Dedifferentiated amniotic fluid mesenchymal stem cell (primary cell): ENCODE results near the gene TUBB3.
A peak's percentile ranks its signal among the peaks of the same experiment; 100 is the strongest.
"Not testable (repeated sequence)": the region's sequence is repeated elsewhere in the genome, so short reads cannot be mapped to it uniquely, and the experiment has no call there.

ENCODE experiments used
- DNase-seq: peaks from one replicate; pipeline ENCODE4 v3.0.0-alpha.2; 2016; ENCODE audit errors: extremely low spot score

TUBB3 gene

DNA sequence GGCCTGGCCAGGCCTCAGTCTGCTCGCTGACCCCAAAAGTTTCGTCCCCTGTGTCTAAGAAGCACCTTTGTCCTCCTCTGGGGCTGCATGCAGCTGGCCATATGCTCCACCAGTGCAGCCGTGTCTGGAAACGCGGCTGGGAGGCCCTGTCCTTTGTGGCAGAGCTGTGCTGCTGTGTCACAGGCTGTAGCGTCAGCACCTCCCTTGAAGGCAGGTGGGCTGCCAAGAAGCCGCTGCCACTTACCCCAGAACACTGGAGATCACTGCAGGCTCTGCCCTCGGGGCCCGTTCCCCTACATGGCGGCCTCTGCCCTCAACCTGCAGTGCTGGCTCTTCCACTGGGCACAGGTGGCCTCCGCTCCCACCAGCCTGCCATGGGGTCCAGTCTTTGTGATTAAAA lies 20.2 kb upstream of the TUBB3 start:
- DNase-seq: no peak

DNA sequence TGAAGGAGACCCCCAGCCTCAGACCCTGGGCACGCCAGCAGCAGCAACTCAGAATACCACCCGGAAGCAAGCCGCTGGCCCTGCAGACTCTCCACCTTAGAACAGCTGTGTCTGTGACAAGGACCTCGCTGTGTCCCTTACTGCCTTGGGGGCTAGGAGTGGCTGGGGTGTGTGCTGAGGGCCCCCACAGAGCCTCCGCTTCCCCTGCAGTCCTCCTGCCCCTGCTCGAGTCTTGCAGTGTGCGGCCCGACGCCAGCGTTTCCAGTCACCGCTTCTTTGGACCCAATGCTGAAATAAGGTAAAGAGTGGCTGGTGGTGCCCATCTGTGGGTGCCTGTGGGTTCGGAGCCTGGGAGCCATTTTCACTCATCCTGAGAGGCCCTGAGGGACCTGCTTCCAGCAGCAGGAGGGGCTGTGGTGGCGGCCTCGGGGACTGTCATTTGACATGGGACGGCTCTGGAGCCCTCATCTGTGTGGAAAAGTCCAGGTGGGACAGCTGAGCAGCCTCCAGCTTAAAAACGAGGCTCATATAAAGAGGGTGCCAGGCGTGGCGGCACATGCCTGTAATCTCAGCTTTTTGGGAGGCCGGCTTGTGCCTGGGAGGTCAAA lies 19.1 kb upstream of the TUBB3 start:
- DNase-seq: no peak

DNA sequence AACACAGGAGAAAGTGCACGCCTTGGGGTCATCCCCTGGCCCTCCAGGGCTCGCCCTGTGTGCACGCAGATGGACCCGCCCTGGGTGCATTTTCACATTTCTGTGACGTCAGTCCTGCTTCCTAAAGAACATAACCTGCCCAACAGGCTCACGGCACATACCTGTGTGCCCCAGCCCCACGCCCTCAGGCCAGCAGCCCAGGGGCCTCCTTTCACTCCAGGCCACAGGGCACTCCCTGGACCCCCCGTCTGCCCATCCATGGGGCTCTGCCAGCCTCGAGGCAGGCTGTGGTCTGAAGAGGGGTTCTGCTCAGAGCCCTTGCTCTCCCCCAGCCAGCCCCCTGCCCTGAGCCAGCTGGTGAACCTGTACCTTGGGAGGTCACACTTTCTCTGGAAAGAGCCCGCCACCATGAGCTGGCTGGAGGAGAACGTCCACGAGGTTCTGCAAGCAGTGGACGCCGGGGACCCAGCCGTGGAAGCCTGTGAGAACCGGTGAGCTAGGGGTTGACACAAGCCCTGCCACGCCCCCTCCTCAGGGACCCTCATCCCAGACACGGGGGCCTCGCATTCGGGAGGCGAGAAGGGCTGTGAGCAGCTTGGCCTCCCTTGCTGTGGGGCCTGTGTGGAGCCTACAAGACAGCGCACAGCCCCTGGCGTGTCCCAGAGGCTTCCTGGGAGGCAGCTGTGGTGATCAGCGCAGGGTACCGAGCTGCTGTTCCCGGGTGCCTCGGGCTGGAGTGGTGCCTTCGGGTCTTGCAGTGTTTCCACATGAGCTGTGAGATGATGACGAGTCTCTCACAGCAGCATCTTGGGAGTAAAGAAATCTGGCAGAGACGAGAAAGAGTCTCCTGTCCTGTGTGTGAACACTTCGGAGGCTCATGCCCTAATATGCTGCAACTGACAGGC lies 18.3 kb upstream of the TUBB3 start:
- DNase-seq: no peak

DNA sequence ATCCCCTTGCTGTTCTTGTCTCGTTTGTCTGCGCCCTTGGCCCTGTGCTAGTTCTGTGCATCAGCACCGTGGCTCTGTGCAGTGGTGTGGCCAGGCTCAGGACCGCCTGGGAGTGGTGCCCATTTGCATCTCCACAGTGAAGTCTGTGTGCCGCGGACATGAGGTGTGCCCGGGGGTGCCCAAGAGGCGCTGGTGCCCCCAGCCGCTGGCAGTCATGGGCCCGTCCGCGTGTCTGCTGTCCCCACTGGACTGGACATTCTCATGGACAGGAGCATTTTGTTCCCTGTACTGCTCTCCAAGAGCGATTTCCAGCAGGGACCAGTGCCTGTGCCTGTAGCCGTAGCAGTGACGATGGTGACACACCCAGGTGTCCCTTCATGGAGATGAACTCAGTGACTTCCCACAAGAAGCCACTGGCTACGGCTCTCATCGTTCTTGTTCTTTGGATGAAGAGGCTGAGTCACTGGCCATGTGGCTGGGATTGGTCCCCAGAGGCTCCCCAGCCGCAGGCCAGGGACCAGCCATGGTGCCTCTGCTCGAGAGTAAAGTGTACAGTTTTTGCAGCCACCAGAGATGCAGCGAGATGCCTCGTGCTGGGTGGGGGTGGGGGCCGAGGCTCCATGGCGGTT lies 17.5 kb upstream of the TUBB3 start:
- DNase-seq: no peak

DNA sequence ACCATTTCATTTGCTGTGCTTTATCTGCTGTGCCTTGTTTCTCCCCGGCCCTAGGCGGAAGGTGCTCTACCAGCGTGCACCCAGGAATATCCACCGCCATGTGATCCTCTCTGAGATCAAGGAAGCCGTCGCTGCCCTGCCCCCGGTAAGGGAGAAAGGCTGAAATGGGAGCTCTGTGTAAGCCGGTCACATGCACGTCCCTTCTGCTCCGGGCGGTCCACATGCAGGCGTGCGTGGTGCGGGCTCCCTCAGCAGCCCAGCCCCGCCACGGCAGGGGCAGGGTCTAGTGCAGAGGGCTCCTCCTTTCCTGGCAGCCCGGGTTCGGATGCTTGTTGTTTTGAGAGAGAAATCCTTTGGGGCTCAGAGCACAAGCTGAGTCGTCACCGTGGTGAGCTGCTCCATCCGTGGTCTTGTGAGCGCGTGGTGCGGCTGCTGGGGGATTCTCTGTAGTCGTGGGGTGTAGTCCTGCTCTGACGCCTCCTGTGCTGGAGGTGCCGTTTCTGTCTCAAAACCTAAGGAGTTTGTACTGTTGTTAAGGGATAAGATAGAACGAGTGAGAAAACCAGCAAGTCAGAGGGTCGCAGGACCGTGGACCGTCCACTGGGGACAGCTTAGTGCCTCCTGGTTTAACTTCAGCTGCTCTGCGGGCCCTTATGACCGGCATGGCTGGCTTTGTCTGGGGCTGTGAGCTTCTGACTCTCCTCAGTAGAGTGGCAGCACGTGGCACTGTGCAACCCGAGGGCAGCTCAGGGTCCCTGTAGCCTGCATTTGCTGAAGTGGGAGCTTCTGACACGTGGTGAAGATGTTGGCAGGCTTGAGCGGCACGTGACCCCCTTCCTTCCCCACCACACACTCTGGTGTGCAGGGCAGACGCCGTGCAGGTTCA lies 16.8 kb upstream of the TUBB3 start:
- DNase-seq: no peak

DNA sequence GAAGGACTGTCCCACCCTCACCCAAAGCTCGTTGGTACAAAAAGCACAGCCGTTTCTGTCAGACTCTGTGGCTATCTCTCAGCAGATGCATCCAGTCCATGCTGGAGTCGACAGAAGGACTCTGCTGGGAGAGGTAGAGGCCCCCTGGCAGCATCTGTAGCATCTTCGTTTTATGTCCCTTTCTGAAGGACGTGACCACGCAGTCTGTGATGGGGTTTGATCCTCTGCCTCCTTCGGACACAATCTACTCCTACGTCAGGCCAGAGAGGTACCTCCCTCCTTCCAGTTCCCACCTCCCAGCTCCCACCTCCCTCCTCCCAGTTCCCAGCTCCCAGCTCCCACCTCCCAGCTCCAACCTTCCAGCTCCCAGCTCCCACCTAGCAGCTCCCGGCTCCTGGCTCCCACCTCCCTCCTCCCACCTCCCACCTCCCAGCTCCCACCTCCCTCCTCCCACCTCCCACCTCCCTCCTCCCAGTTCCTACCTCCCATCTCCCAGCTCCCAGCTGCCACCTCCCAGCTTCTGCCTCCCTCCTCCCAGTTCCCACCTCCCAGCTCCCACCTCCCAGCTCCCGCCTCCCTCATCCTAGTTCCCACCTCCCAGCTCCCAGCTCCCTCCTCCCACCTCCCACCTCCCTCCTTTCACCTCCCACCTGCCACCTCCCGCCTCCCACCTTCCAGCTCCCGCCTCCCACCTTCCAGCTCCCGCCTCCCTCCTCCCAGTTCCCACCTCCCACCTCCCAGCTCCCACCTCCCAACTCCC lies 15.9 kb upstream of the TUBB3 start:
- no peak for DNase-seq

DNA sequence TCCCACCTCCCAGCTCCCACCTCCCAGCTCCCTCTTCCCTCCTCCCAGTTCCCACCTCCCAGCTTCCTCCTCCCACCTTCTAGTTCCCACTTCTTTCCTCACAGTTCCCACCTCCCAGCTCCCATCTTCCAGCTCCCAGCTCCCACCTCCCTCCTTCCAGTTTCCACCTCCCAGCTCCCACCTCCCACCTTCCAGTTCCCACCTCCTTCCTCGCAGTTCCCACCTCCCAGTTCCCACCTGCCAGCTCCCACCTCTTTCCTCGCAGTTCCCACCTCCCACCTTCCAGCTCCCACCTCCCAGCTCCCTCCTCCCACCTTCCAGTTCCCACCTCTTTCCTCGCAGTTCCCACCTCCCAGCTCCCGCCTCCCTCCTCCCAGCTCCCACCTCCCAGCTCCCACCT lies 14.9 kb upstream of the TUBB3 start:
- no peak for DNase-seq

DNA sequence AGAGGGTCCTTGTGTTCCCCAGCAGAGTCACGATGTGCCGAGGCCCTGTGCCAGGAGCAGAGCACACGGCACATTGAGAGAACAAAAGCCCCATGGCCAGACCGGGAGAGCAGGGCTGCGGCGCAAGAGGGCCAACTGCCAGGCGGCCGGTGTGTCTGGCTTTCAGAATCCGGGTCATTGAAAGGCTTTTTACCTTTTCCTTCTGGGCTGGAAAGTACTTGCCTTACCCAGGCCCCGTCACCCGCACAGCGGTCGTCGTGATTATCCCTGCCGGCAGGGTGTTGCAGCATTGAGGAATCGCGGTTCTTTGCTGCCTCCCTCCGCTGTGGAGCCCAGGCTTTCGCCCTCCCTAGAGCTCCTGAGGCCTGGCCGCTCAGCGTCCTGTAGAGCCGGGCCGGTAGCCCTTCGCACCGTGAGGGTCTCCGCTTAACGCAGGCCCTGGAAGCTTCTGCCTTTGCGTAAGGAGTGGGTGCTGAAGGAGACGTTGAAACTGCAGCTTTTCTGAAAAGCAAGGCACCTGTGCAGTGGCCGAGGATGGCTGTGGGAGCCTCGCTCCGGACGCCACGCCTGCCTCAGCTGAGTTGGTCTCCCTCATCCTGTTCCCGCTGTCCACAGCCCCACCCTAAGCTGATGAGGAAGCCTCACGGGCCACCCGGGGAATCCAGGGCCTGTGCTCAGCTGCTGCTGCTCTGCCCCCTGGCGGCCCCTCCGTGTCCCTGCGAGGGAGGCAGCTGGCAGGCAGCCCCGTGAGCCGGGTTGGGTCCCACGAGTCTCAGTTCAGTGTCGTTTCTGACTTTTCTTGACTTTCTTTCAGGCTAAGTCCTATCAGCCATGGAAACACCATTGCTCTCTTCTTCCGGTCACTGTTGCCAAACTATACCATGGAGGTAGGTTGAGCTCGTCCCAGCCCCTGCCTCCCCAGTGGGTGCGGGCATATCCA lies 13.1 kb upstream of the TUBB3 start:
- DNase-seq: no peak

DNA sequence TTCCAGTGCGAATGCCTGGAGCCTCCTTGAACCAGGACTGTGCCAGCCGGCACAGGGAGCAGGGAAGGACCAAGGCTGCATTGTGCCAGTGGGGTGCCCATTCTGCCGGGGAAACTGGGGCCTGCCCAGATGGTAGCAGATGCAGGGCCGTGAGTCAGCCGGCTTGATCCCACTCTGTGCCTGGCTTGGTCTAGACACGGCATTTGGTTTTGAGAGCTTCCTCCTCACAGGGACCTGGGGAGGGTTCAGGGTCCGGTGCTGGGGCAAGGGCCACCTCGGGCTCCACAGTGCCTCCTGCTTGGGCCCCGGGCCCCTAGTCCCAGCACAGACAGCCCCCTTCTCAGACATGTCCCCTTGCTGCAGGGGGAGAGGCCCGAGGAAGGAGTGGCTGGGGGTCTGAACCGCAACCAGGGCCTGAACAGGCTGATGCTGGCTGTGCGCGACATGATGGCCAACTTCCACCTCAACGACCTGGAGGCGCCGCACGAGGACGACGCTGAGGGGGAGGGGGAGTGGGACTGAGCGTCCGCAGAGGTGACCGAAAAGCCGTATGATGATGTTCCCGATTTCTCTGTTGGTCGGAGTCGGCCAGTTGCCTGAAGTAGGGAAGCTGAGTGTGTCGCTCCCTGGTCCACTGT lies 12.3 kb upstream of the TUBB3 start:
- DNase-seq: no peak

DNA sequence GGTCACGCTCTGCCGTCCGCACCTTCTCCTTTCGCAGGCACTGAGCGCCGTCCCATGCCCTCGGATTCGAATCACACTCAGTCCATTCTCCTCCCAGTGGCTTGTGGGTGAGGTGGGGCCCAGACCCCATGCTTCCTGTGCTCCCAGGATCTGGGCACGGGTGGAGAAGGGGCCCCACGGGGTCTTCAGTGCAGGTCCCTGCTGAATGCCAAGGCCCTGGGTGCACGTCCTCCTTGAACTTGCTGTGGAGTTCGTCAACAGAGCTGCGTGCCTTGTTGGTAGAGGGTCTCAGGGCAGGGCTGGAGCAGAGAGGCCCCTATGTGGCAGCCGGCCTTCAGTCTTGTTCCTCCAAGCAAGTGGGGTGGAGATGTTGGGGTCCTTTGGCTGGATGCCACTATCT lies 11.8 kb upstream of the TUBB3 start:
- no peak for DNase-seq

DNA sequence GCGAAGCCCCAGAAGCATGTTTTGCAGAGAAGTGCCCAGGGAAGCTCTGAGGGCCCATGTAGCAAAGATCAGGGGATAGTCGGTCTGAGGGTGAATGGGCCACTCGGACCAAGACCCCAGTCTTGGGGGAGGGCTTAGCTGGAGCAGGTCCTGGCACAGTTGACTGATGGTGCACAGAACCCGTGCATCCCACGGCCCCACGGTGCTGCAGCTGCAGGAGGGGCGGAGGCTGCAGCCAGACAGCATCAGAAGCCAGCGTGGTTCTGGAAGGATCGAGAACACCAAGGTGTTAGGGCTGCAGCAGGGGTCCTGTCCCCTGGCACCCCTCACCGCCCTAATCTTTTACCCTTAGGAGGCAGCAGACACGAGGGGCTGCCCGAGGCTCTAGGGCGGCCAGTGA lies 11.0 kb upstream of the TUBB3 start:
- DNase-seq: no peak

DNA sequence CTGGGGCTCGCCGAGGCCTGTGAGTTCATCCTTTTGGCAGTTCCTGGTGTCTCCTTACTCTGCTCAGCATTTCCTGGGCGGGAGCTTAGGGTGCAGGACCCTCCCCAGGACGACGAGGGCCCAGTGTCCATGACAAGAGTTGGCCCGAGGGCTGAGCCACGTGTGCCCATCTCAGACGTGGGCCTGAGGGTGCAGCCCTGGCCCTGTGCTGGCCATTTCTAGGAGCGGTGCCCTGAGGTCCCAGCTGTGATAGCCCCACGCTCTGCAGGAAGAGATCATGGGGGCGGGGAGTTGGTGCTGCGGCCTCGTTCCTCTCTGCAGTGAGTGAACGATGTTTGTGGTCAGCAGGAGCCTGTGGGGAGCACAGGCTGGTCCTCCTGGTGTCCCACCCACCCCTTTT lies 10.5 kb upstream of the TUBB3 start:
- DNase-seq: no peak

DNA sequence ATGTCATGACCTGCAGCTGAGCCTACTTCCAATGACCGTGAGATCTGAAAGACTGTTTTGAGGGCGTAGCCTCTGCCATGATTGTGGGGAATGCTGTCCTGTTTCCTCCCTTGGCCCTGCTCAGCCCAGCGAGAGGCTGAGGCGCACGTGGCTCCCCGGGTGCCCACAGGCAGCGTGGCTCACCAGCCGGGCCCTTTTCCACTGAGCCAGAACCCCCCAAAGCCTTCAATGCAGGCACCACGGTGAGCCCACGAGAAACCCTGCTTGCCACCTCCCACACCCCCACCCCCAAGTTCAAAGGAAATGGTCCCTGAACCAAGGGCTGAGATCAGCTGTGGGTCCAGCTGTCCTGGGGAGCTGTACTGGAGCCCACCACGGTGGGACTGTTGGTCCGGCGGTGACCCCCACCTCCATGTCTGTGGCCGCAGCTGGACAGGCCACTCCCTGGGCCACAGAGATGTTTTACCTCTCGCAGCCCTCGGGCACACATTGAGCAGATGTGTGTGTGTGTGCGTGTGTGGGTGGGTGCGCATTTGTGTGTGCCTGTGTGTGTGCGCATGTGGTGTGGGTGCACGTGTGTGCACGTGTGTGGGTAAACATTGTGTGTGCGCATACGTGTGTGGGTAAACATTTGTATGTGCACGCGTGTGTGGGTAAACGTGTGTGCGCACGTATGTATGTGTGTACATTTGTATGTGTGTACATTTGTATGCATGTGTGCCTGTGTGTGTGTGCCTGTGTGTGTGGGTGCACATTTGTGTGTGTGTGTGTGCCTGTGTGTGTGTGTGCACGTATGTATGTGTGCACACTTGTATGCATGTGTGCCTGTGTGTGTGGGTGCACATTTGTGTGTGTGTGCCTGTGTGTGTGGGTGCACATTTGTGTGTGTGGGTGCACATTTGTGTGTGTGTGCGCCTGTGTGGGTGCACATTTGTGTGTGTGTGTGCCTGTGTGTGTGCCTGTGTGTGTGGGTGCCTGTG lies 9.4 kb upstream of the TUBB3 start:
- DNase-seq: no peak

DNA sequence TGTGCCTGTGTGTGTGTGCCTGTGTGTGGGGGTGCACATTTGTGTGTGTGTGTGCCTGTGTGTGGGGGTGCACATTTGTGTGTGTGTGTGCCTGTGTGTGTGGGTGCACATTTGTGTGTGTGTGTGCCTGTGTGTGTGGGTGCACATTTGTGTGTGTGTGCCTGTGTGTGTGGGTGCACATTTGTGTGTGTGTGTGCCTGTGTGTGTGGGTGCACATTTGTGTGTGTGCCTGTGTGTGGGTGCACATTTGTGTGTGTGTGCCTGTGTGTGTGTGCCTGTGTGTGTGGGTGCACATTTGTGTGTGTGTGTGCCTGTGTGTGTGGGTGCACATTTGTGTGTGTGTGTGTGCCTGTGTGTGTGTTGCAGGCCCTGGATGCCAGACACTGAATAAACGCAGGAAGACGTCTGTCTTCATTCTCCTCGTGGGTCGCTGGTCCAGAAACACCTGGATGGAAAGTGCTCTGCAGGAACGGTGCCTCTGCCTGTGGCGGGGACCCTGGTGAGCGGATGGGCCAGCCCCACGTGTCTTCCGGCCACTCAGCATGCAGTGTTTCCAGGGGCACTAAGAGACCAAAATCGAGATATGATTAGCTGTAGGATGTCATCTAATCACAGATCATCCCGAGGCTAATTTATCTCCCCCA lies 8.4 kb upstream of the TUBB3 start:
- DNase-seq: not testable (repeated sequence)

DNA sequence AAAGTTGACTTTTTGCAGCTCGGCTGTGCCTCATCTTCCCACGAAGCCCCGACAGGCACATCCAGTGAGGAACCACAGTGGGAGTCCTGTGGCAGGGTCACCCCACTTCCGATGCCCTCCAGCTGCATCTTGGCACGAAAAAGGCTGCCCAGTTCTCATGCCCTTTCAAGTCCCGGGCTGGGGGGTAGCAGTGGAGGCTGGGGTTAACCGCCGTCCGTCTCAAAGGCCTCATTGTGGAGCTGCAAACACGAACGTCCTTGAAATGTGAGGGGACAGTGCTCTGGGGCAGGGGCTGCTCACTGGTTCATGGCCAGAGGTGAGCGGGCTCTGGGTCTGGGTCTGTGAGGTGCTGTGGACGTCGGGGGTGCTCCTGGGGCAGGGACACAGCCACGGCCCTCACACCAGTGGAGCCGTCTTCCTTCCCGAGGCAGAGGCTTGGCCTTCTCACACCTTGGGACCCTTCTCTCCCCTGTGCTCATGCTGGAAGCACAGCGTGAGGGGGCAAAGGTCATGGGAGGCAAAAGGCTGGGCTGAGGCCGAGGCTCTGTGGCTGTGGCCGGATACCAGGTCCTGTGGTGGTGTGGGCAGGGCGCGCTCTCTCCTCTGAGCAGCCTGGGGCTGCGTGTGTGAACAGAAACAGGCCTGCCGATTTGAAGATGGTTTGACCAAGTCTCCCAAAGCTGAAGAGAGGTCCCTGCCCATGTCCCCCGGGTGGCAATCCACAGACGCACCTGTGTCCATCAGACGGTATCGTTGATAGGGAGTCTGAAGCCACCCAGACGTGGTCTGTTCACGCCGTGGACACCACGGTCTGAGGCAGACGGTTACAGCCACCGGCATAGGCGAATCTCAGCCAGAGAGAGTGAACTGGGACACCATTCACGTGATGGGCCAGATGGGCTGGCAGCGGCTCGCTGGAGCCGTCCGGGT lies 7.6 kb upstream of the TUBB3 start:
- no peak for DNase-seq

DNA sequence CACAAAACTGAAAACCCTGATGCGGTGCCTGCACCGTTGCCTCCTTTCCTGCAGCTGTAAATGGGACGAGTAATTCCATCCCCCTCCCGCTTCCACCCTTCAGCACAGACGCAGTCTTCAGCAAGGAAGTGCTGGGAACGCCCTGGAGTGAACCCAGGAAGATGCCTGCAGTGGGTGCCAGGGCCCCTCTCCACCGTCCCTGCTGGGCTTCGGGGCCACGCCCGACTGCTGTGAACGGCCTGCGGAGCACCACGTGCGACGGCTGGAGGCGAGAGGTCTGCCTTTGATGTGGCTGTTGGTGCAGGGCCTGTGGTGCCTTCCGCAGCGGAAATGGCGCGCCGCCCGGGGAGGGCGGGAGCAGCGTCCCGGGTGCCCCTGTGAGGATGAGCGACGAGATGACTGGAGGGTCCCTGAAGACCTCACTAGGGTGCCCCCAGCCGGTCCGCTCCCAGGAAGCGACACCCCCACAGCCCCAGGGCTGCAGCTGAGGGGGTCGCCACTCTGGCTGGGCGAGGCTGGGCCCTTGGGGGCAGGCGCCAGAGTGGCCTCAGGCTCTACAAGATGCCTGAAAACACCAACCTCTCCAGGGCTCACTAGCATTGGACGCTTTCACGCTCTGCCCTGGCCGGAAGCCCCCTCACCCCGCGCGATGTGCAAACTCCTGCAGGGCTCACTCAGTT lies 5.2 kb upstream of the TUBB3 start:
- peak; percentile 58 for DNase-seq
